ENCODE results near the gene MTG2.

MTG2 gene

GRCh38 chr20:62236766-62237513, 54.1 kb downstream of the MTG2 start:
- no peak for DNase-seq

GRCh38 chr20:62237514-62237800, 54.6 kb downstream of the MTG2 start:
- peak; percentile 6 for DNase-seq

GRCh38 chr20:62237801-62238568, 55.2 kb downstream of the MTG2 start, which contains the start of gene OSBPL2:
TSS of gene OSBPL2 (plus strand) at chr20:62238521. CDS start at chr20:62256185, 17,664 bp downstream.
- peak; percentile 100 for DNase-seq

GRCh38 chr20:62238569-62239277, 55.9 kb downstream of the MTG2 start:
- DNase-seq, result peak; percentile 11

GRCh38 chr20:62239278-62239879, 56.6 kb downstream of the MTG2 start:
- no peak for DNase-seq

- DNase-seq, result no peak
Measured at GRCh38 chr20:62240020-62240685, 57.3 kb downstream of the MTG2 start.

- no peak for DNase-seq
Measured at GRCh38 chr20:62241506-62241905, 58.7 kb downstream of the MTG2 start.

- DNase-seq, result no peak
Measured at GRCh38 chr20:62242176-62242575, 59.3 kb downstream of the MTG2 start.

- no peak for DNase-seq
Measured at GRCh38 chr20:62243106-62243505, 60.3 kb downstream of the MTG2 start.

GRCh38 chr20:62243906-62244515, 61.2 kb downstream of the MTG2 start:
- DNase-seq, result no peak

- no peak for DNase-seq
Measured at GRCh38 chr20:62244644-62245108, 61.8 kb downstream of the MTG2 start.

- DNase-seq, result no peak
Measured at GRCh38 chr20:62245911-62246280, 63.1 kb downstream of the MTG2 start.

GRCh38 chr20:62246431-62246830, 63.6 kb downstream of the MTG2 start:
- no peak for DNase-seq

GRCh38 chr20:62246872-62247652, 64.2 kb downstream of the MTG2 start:
- DNase-seq, result no peak

- no peak for DNase-seq
Measured at GRCh38 chr20:62248890-62249560, 66.2 kb downstream of the MTG2 start.

- no peak for DNase-seq
Measured at GRCh38 chr20:62252342-62252966, 69.6 kb downstream of the MTG2 start.
